HepG2 (cell line): ENCODE data around the gene PTK7. TPM values are rescaled to one million over a fixed set of nuclear protein-coding genes. Genes with fewer than 3 reads are reported as not detected.

Source experiments
- CHD4 ChIP-seq: fragments of 200-600 bp; sonication (generic); IDR thresholded peaks from 2 replicates; pipeline ENCODE4 v1.7.0; 2017; ENCODE audit warnings: mild to moderate bottlenecking, low read length, borderline replicate concordance
- ERF ChIP-seq: IDR thresholded peaks from 2 replicates; pipeline ENCODE4 v1.6.1; 2018; ENCODE audit warnings: missing biosample characterization, missing genetic modification reagents
- HNF4G ChIP-seq, 2 experiments: sonication (generic) in 1 of 2; formaldehyde crosslinking in 1 of 2; IDR thresholded peaks; 2 replicates each; pipeline versions ENCODE4 v1.4.0 to v1.6.1; 2011 to 2020; ENCODE audit warnings: borderline replicate concordance in 2 of 2, low read depth in 2 of 2, mild to moderate bottlenecking in 2 of 2, low read length in 1 of 2, missing genetic modification reagents in 1 of 2, moderate library complexity in 1 of 2
- HNRNPL ChIP-seq: fragments of 200-400 bp; formaldehyde crosslinking; IDR thresholded peaks from 2 replicates; pipeline ENCODE4 v1.6.1; 2017; ENCODE audit warnings: mild to moderate bottlenecking, low read depth, low read length
- KDM4B ChIP-seq: sonication (generic); formaldehyde crosslinking; IDR thresholded peaks from 2 replicates; pipeline ENCODE4 v1.4.0; 2020; ENCODE audit warnings: missing genetic modification reagents
- MAFG ChIP-seq: sonication (generic); formaldehyde crosslinking; IDR thresholded peaks from 2 replicates; pipeline ENCODE4 v1.5.1; 2020; ENCODE audit warnings: mild to moderate bottlenecking, missing genetic modification reagents
- MTA3 ChIP-seq: sonication (generic); formaldehyde crosslinking; IDR thresholded peaks from 2 replicates; pipeline ENCODE4 v1.4.0; 2020; ENCODE audit warnings: missing genetic modification reagents
- RFXANK ChIP-seq: IDR thresholded peaks from 2 replicates; pipeline ENCODE4 v1.6.1; 2016
- SP140L ChIP-seq: sonication (generic); formaldehyde crosslinking; IDR thresholded peaks from 2 replicates; pipeline ENCODE4 v1.4.0; 2020; ENCODE audit warnings: missing genetic modification reagents, borderline replicate concordance
- THYN1 ChIP-seq: sonication (generic); formaldehyde crosslinking; IDR thresholded peaks from 2 replicates; pipeline ENCODE4 v1.8.1; 2023; ENCODE audit warnings: low read depth, mild to moderate bottlenecking, moderate library complexity, missing genetic modification reagents, borderline replicate concordance
- ZFP41 ChIP-seq: sonication (generic); formaldehyde crosslinking; IDR thresholded peaks from 2 replicates; pipeline ENCODE4 v1.4.0; 2020; ENCODE audit warnings: mild to moderate bottlenecking, missing genetic modification reagents, borderline replicate concordance
- ZNF180 ChIP-seq: sonication (generic); formaldehyde crosslinking; IDR thresholded peaks from 2 replicates; pipeline ENCODE4 v1.4.0; 2020; ENCODE audit warnings: low read depth, missing genetic modification reagents, borderline replicate concordance
- ZNF296 ChIP-seq: sonication (generic); formaldehyde crosslinking; conservative IDR thresholded peaks from 2 replicates; pipeline ENCODE4 v1.5.0; 2020; ENCODE audit warnings: mild to moderate bottlenecking, missing genetic modification reagents
- ZNF382 ChIP-seq: sonication (generic); formaldehyde crosslinking; IDR thresholded peaks from 2 replicates; pipeline ENCODE4 v1.5.0; 2020; ENCODE audit warnings: missing genetic modification reagents, mild to moderate bottlenecking, borderline replicate concordance
- polyA plus RNA-seq, 8 experiments: library from polyadenylated mRNA; depleted of rRNA in 3 of 8; stranded (reverse) in 7 of 8; unstranded in 1 of 8; fragments of >200 nt; fragmentation: Illumina TruSeq in 4 of 8; extraction: Trizol in 4 of 8; gene quantifications; 2 replicates each; pipeline versions ENCODE4 v1.2.1 to v1.2.3, GENCODE V29; 2011 to 2016; ENCODE audit warnings: low read depth in 4 of 8, missing spikeins in 1 of 8, mixed read lengths in 1 of 8; ENCODE audit not compliant: insufficient read depth in 1 of 8
- total RNA-seq, 5 experiments: library from RNA; depleted of rRNA; stranded (reverse); fragments of >200 nt; fragmentation: Illumina TruSeq; extraction: Trizol; gene quantifications; 2 replicates each; pipeline ENCODE4 v1.2.3, GENCODE V29; 2016; ENCODE audit warnings: low read depth in 1 of 5
- TF ChIP-seq, protein P1 (sequence below): sonication (generic); formaldehyde crosslinking; IDR thresholded peaks from 2 replicates; pipeline ENCODE4 v1.4.0; 2020; ENCODE audit warnings: missing genetic modification reagents, borderline replicate concordance
- TF ChIP-seq, protein P2 (sequence below): sonication (generic); formaldehyde crosslinking; IDR thresholded peaks from 2 replicates; pipeline ENCODE4 v1.4.0; 2020; ENCODE audit warnings: missing genetic modification reagents, borderline replicate concordance
- TF ChIP-seq, protein P3 (sequence below): sonication (generic); formaldehyde crosslinking; IDR thresholded peaks from 2 replicates; pipeline ENCODE4 v1.5.0; 2020; ENCODE audit warnings: missing genetic modification reagents, mild to moderate bottlenecking, borderline replicate concordance

PTK7 gene
- total and polyA plus RNA-seq, 2 of the 13 experiments (the other 11 are each of a cell fraction or from before 2014, with no cell fraction given): 98.5 to 99.8 TPM

DNA sequence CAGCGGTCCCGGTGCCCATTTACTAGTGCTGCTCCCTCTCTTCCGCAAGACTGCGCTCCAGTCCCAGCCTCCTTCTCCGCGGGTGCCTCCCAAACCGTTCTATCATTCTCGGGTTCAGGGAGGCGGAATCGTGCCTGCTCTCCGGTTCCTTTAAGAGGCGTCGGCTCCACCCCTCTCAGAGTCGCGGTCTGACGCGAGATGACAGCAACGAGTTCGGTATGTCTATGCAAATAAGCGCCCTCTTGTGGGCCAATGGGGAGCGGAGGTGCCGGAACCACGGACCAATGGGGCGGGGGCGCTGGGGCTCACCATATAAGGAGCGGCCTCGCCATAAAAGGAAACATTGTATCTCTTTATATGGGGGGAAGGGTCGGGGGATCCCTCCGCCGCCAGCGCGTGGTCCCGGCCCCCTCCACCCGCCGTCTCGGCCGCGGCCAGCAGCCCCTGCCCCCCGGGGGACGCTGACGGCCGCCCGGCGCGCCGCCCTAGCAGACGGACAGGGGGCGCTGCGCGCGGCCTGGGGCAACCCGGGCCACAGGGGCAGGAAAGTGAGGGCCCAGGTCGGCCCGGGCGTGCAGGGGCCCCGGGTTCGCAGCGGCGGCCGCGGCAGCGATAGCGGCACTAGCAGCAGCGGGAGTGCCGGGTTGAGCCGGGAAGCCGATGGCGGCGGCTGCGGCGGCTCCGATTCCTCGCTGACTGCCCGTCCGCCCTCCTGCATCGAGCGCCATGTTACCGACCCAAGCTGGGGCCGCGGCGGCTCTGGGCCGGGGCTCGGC, 95.0 kb downstream of the PTK7 start, which contains the start of gene SRF (continued):
- TF ChIP-seq, protein P1, sequence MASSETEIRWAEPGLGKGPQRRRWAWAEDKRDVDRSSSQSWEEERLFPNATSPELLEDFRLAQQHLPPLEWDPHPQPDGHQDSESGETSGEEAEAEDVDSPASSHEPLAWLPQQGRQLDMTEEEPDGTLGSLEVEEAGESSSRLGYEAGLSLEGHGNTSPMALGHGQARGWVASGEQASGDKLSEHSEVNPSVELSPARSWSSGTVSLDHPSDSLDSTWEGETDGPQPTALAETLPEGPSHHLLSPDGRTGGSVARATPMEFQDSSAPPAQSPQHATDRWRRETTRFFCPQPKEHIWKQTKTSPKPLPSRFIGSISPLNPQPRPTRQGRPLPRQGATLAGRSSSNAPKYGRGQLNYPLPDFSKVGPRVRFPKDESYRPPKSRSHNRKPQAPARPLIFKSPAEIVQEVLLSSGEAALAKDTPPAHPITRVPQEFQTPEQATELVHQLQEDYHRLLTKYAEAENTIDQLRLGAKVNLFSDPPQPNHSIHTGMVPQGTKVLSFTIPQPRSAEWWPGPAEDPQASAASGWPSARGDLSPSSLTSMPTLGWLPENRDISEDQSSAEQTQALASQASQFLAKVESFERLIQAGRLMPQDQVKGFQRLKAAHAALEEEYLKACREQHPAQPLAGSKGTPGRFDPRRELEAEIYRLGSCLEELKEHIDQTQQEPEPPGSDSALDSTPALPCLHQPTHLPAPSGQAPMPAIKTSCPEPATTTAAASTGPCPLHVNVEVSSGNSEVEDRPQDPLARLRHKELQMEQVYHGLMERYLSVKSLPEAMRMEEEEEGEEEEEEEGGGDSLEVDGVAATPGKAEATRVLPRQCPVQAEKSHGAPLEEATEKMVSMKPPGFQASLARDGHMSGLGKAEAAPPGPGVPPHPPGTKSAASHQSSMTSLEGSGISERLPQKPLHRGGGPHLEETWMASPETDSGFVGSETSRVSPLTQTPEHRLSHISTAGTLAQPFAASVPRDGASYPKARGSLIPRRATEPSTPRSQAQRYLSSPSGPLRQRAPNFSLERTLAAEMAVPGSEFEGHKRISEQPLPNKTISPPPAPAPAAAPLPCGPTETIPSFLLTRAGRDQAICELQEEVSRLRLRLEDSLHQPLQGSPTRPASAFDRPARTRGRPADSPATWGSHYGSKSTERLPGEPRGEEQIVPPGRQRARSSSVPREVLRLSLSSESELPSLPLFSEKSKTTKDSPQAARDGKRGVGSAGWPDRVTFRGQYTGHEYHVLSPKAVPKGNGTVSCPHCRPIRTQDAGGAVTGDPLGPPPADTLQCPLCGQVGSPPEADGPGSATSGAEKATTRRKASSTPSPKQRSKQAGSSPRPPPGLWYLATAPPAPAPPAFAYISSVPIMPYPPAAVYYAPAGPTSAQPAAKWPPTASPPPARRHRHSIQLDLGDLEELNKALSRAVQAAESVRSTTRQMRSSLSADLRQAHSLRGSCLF (CRISPR knock-in tag): no peak
- TF ChIP-seq CHD4: peak; percentile 85; the same call in 1 of the 2 replicates
- TF ChIP-seq ZNF382 (CRISPR knock-in tag): no peak
- no peak for TF ChIP-seq ZNF296 (CRISPR knock-in tag)
- TF ChIP-seq KDM4B: no peak
- no peak for TF ChIP-seq RFXANK (CRISPR knock-in tag)
- TF ChIP-seq, protein P2, sequence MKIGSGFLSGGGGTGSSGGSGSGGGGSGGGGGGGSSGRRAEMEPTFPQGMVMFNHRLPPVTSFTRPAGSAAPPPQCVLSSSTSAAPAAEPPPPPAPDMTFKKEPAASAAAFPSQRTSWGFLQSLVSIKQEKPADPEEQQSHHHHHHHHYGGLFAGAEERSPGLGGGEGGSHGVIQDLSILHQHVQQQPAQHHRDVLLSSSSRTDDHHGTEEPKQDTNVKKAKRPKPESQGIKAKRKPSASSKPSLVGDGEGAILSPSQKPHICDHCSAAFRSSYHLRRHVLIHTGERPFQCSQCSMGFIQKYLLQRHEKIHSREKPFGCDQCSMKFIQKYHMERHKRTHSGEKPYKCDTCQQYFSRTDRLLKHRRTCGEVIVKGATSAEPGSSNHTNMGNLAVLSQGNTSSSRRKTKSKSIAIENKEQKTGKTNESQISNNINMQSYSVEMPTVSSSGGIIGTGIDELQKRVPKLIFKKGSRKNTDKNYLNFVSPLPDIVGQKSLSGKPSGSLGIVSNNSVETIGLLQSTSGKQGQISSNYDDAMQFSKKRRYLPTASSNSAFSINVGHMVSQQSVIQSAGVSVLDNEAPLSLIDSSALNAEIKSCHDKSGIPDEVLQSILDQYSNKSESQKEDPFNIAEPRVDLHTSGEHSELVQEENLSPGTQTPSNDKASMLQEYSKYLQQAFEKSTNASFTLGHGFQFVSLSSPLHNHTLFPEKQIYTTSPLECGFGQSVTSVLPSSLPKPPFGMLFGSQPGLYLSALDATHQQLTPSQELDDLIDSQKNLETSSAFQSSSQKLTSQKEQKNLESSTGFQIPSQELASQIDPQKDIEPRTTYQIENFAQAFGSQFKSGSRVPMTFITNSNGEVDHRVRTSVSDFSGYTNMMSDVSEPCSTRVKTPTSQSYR (CRISPR knock-in tag): peak; percentile 97
- peak; percentile 64 for TF ChIP-seq ERF (CRISPR knock-in tag)
- peak; percentile 51; the same call in 1 of the 2 replicates for TF ChIP-seq HNF4G (IDR thresholded peaks at IDR 0.05; ENCODE audit: borderline replicate concordance, low read depth, low read length)
- TF ChIP-seq HNF4G (CRISPR knock-in tag; IDR thresholded peaks at IDR 0.05; ENCODE audit: borderline replicate concordance, low read depth): peak; percentile 66; the same call in 1 of the 2 replicates
- no peak for TF ChIP-seq THYN1 (CRISPR knock-in tag)
- TF ChIP-seq ZFP41: no peak; the same call in 1 of the 2 replicates
- TF ChIP-seq, protein P3, sequence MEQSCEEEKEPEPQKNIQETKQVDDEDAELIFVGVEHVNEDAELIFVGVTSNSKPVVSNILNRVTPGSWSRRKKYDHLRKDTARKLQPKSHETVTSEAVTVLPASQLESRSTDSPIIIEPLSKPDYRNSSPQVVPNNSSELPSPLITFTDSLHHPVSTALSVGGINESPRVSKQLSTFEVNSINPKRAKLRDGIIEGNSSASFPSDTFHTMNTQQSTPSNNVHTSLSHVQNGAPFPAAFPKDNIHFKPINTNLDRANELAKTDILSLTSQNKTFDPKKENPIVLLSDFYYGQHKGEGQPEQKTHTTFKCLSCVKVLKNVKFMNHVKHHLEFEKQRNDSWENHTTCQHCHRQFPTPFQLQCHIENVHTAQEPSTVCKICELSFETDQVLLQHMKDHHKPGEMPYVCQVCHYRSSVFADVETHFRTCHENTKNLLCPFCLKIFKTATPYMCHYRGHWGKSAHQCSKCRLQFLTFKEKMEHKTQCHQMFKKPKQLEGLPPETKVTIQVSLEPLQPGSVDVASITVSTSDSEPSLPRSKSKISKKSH (CRISPR knock-in tag): no peak; the same call in none of the 2 replicates
- TF ChIP-seq MTA3 (CRISPR knock-in tag): no peak
- no peak for TF ChIP-seq MAFG (CRISPR knock-in tag)
- no peak for TF ChIP-seq ZNF180
- TF ChIP-seq SP140L: 0 out of 2 replicates have a peak, but pooled peaks have one; percentile 26
- TF ChIP-seq HNRNPL: no peak
